ENCODE data around the gene C14orf39. TPM values are rescaled to one million over a fixed set of nuclear protein-coding genes. Genes with fewer than 3 reads are reported as not detected.

Gene C14orf39, protein sequence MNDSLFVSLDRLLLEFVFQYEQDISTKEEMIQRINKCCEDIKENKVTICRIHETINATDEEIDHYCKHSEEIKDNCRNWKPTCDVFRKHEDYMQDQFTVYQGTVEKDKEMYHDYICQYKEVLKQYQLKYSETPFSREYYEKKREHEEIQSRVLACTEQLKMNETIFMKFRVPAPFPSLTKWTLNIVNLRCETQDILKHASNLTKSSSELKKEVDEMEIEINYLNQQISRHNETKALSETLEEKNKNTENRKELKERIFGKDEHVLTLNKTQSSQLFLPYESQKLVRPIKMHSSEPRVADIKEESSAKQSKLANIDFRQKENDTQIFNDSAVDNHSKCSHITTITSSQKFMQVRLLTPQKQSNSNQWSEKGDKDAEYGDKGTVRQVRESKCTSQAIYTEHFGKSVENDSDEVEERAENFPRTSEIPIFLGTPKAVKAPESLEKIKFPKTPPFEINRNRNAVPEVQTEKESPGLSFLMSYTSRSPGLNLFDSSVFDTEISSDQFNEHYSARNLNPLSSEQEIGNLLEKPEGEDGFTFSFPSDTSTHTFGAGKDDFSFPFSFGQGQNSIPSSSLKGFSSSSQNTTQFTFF
- polyA plus RNA-seq (ENCODE audit: insufficient read length in 4 of 4) = under 1 TPM; 0.30 to 0.73 (median 0.41) TPM

DNA sequence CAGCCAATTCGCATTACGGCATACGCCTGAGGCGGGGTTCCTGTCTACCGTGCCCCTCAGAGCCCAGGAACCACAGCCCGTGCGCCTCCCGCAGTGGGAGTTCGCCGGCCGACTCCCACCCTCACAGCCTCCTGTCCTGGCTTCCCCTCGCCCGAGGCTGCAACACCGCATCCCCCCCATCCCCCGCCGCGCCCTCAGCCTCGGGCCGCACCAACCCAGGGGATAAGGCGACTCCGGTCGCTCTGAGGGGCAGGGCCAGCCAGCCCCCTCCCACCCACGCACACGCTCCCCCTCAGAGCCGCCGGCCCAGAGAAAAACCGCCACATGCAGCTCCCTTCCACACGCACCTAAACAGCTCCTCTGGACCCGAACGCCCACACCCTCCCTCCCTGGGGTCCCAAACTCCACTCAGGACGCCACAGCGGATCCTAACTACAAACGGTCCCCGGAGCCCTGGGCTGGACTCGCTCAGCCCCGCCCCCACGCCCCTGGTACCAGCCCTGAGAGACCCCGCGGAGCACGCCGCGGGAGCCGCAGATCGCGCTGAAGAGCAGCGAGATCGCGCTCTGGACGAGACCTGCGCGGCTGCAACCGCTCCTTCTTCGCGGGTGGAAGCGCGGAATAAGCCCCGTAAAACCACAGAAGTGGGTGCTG, at the start of gene C14orf39:
Gene C14orf39, minus strand, starts transcription at position 466 of the 654 bp plus-strand sequence. CDS start 985 bp downstream, outside the sequence.
- no peak for DNase-seq (ENCODE audit: low read depth in 4 of 4, low spot score in 2 of 4)

DNA sequence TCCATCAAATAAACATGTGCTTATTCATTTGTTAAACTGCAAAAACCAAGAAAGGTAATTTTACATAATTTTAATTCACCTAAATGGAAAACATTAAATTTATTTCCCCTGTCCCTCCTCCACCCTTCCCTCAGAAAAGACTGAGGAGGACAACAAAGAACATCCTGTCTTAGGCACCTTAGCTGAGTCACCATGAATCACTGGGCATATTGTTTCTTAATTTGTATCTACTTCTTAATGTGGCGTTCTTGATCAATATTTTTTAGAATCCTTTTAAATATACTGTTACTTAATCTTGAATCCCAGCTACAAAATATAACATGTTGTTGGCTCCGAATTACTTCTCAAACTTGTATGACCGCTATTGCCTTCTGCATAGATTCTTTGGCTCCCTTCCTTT, 46.6 kb upstream of the C14orf39 start:
- DNase-seq (ENCODE audit: low read depth in 4 of 4, low spot score in 2 of 4) = no peak

DNA sequence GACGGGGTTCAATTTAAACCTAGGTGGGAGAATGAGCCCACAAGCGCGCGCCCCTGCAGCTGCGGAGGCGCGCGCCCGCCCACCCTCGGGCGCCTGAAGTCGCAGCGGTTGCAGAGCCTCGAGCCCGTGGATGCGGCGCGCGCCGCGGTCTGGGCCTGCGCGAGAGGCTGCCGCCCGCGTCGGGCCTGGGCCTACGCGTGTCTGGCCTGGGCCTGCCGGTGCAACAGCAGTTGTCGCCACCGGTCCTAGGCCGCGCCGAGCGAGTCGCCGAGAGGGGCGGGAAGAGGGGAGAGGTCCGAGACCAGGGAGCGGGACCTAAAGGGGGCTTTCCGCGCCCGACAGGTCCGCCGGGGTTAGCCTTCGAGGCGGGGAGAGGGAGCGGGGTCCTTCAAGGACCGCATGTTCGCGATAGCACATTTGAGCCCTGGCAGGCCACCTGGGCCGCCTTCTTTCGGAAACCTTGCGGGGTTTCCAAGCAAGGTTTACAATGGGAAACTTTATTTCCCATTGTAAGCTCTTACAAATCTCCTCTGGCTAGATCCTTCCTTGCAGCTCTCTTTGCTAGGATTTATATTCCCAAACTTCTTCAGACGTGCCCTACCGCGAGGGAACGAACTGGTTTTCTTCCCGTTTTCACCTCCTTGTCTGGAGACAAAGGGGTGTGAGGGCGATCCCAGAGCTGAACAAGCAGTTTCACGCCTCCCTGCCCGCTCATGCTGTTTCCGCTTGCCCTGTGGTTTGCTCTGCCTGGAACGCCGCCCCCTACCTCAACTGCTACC, 29.8 kb upstream of the C14orf39 start:
- DNase-seq (ENCODE audit: low read depth in 4 of 4, low spot score in 2 of 4) = no peak

GRCh38 chr14:60514741-60515491, 29.1 kb upstream of the C14orf39 start:
- no peak for DNase-seq (ENCODE audit: low read depth in 4 of 4, low spot score in 2 of 4)

GRCh38 chr14:60514378-60514740, 28.5 kb upstream of the C14orf39 start:
- DNase-seq (ENCODE audit: low read depth in 4 of 4, low spot score in 2 of 4) = no peak

GRCh38 chr14:60512973-60513571, 27.2 kb upstream of the C14orf39 start:
- no peak for DNase-seq (ENCODE audit: low read depth in 4 of 4, low spot score in 2 of 4)

DNA sequence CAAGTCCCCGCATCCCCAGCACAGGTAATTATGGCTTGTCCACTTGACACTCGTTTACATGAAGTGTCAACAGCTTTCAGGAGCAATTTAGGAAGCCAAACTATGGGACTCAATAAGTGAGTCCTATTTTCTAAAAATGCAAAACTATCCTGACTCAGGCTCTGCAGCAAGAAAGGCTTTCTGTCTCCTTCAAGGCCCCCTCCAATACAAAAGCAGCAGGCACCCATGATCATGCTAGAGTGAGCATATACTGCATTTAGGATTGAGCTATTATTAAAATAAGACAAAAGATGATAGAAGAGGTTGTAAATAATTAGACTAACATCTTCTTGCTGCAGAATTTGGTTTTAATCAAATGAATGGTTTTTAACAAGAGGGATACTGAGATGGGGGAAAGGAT, 26.3 kb upstream of the C14orf39 start:
- DNase-seq (ENCODE audit: low read depth in 4 of 4, low spot score in 2 of 4) = no peak

- no peak for DNase-seq (ENCODE audit: low read depth in 4 of 4, low spot score in 2 of 4)
Measured at GRCh38 chr14:60510951-60511599, 25.2 kb upstream of the C14orf39 start.

DNA sequence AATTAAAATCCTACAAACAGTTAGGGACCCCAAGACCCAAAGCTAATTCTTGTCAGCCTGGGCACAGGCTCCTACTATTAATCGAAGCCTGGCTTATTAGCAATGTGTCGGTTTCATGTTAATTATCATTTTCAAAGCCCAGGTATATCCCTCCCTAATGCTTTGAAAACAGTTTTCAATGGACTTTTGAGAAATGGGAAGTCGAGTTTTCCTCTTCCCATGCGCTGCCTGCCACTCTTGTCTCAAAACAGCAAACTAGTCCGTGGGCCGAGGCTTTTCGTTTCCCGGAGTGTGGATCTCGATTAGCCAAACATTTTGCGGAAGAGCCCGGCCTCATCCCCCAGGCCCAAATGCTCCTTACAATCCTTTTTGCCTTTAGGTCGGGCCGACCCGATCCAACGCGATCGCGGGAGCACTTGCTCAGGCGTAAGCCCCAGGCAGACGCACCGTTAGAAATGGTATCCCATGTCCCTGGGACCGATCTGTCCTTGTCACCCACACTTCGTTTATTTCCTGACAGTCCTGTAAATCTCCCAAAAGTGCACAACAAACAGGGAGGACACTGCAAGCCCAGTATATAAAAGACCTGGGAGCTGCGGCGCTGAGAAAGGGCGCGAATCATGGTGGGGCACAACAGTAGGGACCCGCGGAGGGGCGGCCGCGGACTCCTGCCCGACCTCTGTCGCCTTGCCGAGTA, 24.5 kb upstream of the C14orf39 start:
- DNase-seq (ENCODE audit: low read depth in 4 of 4, low spot score in 2 of 4) = no peak

GRCh38 chr14:60509438-60510253, 23.8 kb upstream of the C14orf39 start:
- DNase-seq (ENCODE audit: low read depth in 4 of 4, low spot score in 2 of 4) = no peak

GRCh38 chr14:60508707-60509437, 23.0 kb upstream of the C14orf39 start, which contains the start of gene SIX6:
Gene SIX6 (plus strand): TSS chr14:60509146. CDS start chr14:60509399, 253 bp downstream.
- DNase-seq (ENCODE audit: low read depth in 4 of 4, low spot score in 2 of 4) = no peak

GRCh38 chr14:60508363-60508706, 22.5 kb upstream of the C14orf39 start:
- DNase-seq (ENCODE audit: low read depth in 4 of 4, low spot score in 2 of 4) = no peak

- DNase-seq (ENCODE audit: low read depth in 4 of 4, low spot score in 2 of 4) = no peak
Measured at GRCh38 chr14:60506985-60507829, 21.3 kb upstream of the C14orf39 start.

DNA sequence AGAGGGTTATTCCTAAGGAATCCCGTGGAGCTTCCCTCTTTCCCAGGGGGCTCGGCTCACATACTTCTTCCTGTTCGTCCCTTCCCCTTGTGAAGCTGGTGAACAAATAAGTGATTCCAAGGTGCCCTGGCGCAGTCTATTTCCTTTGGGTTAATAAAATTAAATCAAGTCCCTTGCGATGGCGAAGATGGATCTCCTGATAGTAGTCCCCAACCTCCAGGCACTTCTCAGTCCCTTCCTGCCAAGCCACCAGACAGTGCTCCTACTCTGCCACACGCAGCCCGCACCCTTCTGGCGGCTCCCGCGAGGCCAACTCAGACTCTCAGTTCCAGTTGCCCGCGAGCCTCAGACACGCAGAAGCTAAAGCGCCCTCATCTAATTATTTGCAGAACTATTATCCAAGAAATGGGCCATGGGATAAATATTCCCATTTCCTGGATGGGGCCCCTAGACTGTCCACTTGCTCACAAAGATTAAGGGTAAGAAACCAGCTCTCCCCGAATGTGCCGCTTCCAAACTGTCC, 20.7 kb upstream of the C14orf39 start:
- no peak for DNase-seq (ENCODE audit: low read depth in 4 of 4, low spot score in 2 of 4)

DNA sequence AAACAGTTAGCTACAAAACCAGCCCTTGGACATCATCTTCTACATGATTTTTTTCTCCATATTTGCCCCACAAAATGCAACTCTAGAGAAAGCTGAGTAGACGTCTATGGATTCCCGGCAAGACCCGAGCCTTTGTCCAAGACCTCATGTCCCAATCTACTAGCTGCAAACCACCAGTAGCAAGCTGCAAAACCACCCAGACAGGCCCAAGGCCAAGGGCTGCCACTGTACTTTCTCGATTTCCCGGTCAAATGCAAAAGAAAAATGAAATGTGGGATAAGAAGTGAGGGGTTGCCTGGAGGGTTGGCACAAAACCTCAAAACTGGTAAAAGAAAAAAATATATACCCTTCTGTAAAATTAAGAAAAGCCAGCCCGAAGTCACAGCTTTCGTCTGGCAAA, 20.1 kb upstream of the C14orf39 start:
- no peak for DNase-seq (ENCODE audit: low read depth in 4 of 4, low spot score in 2 of 4)

- DNase-seq (ENCODE audit: low read depth in 4 of 4, low spot score in 2 of 4) = no peak
Measured at GRCh38 chr14:60505448-60505847, 19.6 kb upstream of the C14orf39 start.

All from left renal cortex interstitium (tissue), 4 donors.